ENCODE measurements around the gene GRPR.
"Not testable (repeated sequence)": the region's sequence is repeated elsewhere in the genome, so short reads cannot be mapped to it uniquely, and the experiment has no call there.

The GRPR gene

DNA sequence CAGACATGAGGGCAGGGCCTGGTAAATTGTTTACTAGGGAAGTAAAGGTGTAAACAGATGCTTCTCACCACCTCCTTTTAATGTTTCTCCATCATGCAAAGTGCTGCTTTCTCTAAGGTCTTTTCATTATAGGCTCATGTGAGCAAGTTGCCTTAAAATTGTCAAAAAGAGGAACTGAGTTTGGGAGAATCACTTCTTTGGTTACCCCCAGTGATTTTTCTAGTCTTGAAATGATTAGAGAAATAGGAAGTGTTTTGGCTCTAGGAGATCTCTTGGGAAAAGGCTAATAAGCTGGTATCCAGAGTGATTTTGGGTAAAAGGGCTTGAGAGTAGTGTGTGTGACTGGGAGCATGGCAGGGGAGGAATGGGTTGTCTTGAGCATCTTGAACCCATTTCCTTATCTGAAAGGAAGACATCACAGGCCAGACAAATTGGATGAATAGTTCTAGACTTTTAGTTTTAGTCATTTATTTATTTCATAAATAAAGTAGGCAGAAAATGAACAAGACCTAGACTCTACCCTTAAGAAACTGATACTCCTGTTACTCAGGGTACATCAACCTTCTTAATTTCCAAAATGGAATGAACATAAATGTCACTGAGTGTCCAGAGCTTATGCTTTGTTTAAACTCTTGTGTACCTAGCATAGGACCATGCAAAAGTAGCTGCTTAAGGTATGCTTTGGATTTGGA is 14.2 kb downstream of the GRPR start:
- DNase-seq (ENCODE audit: low read depth in 2 of 2): no peak

DNA sequence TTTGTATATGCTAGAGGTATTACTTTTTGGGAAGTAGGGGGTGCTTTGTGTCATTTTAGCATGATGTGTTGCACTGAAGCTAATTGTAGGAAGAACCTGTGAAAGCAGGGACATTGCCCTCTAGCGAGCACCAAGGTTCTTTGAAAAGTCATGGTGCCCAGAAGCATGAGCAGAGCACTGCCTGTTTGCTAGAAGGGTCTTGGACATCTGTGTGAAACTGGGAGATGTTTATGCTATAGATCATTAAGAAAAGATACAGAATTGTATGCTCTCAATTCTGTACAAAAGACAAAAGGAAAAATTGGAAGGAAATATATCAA is 14.7 kb downstream of the GRPR start:
- DNase-seq (ENCODE audit: low read depth in 2 of 2): no peak

DNA sequence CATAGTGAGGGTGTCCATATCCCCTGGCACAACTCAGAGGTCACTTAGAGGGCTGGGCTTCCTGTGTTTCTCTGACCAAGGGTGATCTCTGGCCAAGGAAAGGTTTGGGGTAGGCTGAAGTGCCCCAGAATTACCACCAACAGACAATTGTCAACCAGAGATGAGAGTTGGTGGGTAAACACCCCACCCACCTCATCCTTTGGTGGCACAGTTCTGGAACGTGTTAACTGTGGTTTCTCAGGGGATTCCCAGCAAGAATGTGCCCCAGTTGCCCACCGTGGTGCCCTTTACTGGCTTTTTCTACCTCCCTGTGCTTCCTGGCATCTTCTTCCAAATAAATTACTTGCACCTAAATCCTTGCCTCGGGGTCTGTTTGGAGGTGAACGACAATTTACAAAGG is 17.1 kb downstream of the GRPR start:
- DNase-seq (ENCODE audit: low read depth in 2 of 2): no peak

DNA sequence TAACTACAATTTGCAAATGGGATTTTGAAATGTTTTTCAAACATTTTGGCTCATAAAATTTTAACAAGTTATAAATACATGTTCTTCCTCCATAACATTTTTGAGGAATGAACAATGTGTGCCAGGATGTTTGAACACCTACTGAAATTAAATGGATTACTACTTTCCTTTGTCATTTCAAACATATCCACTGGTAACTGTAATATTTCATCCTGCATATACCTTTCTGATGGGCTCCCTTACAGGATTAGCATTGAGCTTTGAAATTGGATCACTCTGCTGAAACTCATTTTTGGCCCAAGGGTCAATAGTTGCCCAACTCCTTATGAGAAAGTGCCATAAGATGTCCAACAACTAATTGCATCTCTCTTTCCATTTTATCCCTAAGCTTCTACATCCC is 17.6 kb downstream of the GRPR start:
- DNase-seq (ENCODE audit: low read depth in 2 of 2): no peak

DNA sequence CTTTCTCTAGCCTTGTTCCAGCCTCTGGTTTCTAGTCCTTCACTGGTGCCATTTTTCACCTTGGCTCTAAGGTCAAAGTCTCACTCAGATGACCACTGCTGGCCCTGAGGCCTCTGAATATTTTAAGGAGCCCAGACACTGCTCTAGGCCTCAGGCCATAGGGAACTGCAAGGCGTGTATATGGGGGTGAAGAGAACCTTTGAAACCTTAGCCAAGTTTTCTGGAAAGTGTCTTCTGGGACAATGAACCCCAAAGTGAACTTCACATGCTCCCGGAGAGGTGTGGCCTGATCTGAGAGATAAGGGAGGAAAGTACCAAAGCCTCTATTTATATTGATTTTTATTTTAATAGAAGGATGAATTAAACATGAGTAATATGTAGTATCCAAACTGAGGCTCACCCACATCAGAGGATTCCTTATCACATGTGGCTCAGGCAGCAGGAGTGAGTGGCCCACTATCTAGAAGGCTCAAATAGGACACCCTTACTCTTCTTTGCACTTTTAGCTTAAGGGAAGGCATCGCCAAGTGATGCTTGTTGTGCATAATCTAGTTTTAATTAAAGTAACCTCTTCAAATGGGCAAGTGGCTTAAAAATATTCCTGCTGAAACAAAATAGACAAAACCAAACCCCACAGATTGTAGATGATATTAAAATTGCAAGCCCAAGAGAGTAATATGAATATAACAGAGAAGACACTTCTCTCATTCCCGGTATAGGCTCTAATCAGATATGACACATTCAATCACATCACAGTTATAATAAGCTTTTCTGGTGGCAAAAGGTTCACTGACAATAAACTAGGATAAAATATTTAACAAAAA is 18.3 kb downstream of the GRPR start:
- no peak for DNase-seq (ENCODE audit: low read depth in 2 of 2)

DNA sequence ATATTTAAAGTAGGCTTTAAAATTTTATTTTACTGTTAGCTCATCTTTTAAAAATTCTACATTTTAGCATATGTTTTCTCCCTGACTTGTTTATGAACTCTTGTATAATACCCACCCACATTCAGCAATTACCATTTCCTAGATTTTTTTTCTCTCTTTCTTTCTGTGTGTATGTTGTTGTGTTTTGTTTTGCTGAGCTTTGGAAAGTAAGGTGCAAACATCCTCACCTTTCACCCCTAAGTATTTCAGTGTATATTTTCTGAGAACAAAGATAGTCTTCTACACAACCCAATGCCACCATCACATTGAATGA is 18.8 kb downstream of the GRPR start:
- DNase-seq (ENCODE audit: low read depth in 2 of 2): no peak

DNA sequence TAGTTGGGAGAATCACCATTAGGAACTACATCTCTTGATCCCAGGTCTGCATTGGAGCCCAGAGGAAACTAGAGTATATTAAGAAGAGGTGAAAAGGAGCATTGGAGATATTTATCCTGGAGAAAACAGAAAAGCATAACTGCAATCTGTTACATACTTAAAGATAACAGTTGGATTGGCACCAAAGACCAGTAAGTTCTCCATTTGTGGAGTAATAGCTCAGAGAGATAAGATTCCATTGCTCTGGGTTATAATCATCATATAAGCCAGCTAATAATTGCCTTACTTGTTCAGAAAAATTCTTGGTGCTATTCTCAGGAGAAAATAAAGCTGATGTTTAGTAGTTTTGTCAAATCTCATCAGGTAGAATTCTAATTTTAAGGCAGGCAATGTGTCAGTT is 20.6 kb downstream of the GRPR start:
- DNase-seq (ENCODE audit: low read depth in 2 of 2): no peak

DNA sequence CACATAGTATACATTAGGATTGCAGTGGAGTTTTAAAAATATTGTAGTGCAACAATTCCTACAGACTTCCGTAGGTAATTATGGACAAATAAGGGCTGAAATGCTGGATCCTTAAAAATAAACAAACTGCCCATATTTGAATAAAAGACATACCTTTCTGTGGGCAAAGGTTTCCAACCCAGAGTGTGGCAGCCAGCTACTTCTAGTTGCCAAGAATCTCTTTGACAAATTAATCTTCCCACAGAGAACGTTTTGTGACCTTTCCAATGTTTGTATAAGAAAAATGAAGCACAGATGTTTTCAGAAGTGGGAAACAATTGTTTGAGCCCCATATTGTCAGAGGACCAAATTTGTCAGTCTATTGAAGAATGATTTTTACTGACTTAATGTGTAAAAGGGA is 21.1 kb downstream of the GRPR start:
- DNase-seq (ENCODE audit: low read depth in 2 of 2): no peak

DNA sequence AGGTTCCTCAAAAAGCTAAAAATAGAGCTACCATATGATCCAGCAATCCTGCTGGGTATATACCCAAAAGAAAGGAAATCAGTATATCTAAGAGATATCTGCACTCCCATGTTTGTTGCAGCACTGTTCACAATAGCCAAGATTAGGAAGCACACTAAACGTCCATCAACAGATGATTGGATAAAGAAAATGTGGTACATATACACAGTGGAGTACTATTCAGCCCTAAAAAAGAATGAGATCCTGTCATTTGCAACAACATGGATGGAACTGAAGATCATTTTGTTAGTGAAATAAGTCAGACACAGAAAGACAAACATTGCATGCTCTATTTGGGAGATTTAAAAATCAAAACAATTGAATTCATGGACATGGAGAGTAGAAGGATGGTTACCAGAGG is 21.7 kb downstream of the GRPR start:
- DNase-seq (ENCODE audit: low read depth in 2 of 2): not testable (repeated sequence)

DNA sequence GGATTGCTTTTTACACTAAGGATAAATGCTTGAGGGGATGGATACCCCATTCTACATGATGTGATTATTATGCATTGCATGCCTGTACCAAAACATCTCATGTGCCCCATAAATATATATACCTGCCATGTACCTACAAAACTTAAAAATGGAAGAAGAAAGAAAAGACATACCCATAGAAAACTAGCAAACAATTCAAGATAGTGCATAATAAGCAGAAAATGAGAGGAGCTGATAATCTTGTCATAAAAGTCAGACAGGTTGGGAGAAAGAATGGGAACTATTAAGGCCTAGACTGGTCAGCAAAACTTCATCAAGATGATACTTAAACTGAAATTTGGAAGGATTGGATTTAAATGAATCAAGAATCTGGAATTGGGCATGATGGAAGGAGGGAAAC is 22.3 kb downstream of the GRPR start:
- no peak for DNase-seq (ENCODE audit: low read depth in 2 of 2)

DNA sequence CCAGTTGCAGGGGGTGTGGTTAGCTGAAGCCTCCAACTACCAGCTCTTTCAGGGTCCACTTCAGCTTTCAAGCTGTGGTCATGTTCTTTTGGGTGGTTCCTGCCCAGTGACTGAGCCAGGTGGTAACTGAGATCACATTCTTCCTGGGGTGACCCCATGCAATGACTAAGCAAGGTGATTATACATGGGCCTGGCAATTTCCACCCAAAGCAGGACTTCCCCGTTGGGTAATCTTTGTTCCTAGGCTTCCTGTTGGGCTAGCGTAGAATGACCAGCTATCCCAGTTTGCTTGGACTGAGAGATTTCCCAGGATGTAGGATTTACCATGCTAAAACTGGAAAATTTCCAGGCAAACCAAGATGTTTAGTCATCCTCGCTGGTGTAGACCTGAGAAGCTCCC is 25.5 kb downstream of the GRPR start:
- no peak for DNase-seq (ENCODE audit: low read depth in 2 of 2)

DNA sequence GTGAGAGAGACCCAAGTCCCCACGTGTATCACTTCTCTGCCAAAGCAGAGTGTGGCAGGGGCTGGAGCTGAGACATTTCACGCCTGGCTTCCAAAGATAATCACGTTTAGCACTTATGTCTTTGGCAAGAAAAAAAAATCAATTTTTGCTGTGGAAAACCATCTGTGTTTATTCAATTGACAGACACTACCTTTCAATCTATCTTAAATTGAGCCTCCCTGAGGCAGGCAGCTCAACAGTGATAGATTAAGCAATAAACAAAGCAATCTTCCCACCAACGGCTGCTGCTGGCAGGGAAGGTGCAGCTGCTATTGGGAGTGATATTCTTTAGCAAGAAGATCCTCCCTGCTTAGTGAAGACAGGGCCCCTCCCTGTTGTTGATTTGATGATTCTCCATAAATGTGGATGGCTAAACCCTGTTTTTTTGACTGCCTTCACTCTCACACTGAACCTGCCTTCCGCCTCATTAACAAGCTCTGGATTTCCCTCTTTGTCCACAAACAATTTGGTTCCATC is 32.3 kb downstream of the GRPR start:
- DNase-seq (ENCODE audit: low read depth in 2 of 2): no peak

DNA sequence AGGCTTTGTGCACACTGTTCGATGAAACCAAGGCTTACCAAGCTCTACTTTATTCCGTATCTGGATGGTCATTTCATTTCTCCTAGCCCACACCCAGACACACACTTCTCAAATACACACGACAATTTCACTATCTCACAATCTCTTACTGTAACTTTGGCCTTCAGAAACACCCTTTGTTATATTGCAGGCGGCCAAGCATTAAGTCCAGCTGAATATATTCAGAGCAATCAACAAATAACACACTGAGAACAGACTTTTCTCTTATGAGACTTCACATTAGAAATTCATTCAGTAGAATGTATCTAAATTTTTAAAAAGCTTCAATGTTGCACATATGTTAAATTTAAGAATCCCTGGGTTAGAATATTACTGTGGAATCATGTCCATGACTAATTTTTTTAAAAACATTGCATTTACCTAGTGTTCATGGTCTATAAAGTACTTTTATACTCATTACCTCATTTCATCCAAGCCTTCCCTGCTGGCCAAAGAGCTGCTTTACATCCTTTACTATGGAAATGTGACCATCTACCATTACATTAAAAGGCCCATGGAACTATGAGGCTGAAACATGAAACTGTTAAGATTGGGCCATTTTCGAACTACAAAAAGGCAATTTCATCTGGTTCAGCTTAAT is 33.4 kb downstream of the GRPR start:
- no peak for DNase-seq (ENCODE audit: low read depth in 2 of 2)

DNA sequence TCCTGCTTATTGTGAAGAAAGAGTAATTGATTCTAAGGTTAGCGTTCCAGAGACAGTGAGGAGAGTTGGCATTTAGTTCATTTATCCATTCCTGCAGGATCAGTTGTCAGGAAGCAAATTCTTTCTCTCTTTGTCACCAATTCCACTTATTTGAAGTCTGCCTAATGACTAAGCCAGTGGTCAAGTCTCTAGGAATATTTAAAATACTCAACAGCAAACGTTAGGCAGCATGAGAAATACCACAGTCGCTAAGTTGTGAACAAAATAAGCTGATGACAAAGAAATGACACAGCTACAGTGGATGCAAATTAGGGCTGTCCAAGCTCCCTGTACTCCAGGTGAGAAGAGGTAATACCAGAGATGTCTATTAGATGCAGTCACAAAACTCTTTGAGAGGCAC is 37.4 kb downstream of the GRPR start:
- DNase-seq (ENCODE audit: low read depth in 2 of 2): no peak

DNA sequence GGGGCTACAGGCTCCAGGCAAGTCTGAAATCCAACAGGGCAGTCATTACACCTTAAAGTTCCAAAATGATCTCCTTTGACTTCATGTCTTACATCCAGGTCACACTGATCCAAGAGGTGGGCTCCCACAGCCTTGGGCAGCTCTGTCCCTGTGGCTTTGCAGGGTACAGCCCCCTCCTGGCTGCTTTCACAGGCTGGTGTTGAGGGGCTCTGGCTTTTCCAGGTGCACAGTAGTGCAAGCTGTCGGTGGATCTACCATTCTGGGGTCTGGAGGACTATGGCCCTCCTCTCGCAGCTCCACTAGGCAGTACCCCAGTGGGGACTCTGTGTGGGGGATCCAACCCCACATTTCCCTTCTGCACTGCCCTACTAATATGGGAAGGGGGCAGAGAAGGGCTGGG is 37.8 kb downstream of the GRPR start:
- not testable (repeated sequence) for DNase-seq (ENCODE audit: low read depth in 2 of 2)

DNA sequence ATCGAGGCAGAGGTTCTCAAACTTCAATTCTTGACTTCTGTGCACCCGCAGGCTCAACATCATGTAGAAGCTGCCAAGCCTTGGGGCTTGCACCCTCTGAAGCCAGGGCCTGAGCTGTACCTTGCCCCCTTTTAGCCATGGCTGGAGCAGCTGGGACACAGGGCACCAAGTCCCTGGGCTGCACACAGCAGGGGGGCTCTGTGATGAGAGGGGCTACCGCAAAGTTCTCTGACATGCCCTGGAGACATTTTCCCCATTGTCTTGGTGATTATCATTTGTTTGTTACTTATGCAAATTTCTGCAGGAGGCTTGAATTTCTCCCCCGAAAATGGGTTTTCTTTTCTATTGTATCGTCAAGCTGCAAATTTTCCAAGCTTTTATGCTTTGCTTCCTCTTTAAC is 39.0 kb downstream of the GRPR start:
- DNase-seq (ENCODE audit: low read depth in 2 of 2): no peak

DNA sequence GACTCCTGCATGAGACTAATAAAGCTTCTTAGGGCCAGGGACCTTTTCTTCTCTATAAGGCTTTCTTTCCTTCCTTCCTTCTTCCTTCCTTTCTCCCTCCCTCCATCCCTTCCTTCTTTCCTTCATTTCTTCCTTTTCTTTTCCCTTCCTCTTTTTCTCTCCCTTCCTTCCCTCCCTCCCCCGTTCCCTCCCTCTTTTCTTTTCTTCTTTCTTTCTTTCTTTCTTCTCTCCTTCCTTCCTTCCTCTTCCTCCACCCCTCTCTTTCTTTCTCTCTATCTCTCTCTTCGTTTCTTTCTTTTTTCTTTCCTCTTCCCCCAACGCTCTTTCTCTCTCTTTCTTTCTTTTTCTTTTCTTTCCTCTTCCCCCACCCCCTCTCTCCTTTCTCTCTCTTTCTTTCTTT is 41.4 kb downstream of the GRPR start:
- DNase-seq (ENCODE audit: low read depth in 2 of 2): no peak

DNA sequence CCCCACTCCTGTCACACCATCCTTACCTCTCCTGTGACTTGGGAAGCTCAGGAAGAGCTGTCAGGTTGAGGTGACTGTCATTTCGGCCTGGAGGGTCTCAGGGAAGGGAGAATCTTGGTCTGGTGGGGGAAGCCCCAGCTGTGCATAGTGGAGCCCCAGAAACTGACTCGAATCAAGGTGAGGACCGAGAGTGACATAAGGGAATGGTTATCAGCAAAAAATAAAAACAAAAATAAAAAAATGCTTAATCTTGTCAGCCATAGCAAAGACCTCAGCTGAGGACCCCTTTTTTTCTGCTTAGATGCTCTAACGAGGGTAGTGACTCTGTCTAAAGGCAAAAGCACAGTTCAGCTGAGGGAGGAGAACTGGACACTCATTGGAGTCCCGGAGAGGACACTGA is 43.8 kb downstream of the GRPR start, which contains the start of gene MAGEB17:
MAGEB17 (plus strand) TSS at position 301 of the 400 bp plus-strand sequence. CDS start 2,902 bp downstream, outside the sequence.
- no peak for DNase-seq (ENCODE audit: low read depth in 2 of 2)

DNA sequence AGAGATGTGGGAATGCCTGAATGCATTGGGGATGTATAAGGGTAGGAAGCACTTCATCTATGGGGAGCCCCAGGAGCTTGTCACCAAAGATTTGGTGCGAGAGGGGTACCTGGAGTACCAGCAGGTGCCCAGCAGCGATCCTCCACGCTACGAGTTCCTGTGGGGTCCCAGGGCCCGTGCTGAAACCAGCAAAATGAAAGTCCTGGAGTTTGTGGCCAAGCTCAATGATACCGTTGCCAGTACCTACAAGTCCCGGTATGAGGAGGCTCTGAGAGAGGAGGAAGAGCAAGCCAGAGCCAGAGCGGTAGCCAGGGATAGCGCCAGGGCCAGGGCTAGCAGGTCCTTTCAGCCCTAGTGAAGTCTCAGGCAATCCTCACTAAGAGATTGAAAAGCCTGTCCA is 47.7 kb downstream of the GRPR start:
- no peak for DNase-seq (ENCODE audit: low read depth in 2 of 2)

DNA sequence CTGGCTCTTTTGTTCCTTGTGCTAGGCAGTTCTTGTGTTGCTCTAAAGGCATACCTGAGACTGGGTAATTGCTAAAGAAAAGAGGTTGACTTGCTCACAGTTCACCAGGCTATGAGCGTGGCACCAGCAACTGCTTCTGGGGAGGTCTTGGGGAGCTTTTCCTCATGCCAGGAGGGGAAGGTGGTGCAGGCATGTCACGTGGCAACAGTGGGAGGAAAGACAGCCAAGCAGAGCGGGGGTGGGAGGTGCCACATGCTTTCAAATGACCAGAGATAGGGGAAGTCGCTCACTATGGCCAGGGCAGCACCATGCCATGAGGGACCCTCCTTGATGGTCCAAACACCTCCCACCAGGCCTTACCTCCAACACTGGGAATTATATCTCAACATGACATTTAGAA is 48.6 kb downstream of the GRPR start:
- no peak for DNase-seq (ENCODE audit: low read depth in 2 of 2)

DNA sequence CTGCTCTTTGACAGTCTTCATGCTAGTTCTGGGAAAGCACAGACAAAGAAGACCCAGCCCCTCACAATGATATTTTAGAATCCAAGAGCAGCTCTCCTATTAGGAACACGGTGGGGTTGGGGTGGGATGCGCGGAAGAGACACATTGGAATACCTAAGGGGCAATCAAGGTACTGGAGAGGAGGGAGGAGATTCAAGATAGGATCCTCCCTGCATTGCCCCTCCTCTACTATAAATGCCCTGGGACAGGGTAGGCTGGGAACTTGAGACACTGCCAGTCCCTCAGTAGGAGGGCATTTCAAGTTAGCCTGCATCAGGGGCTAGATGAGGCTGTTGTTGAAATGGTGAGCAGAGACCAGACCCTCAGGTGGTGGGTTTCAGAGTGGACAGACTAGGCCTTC is 49.0 kb downstream of the GRPR start:
- DNase-seq (ENCODE audit: low read depth in 2 of 2): no peak

DNA sequence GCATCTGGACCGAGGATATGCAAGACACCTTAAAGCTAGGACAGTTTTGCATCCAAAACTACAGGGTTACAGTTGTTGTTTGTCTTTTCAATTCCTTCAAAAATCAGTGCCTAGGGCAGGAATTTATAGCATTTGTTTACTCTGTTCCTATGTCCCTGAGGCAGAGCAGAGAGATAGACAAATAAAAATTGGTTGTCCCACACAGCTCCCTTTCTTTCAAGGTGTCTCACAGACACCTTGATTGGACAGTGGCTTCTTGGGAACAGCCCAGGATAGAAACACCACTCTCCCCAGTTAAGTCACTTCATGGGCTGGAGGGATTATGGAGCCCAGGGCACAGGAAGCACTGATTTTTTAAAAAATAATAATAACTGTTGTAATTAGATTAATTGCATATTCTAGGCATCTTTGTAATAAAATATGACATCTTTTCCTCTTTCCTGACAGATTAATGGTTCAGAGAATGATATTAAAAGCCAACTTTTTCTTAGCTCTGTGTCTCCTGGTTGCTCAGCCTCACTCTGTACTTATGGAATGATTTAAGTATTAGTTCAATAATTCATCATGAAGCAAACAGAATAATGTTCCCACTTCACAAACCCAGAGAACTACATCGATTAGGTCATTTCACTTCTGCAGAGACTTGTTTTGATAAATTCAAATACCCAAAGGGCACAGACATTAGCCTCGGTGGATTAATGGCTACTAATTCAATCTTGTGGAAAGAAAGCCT is 52.1 kb downstream of the GRPR start:
- no peak for DNase-seq (ENCODE audit: low read depth in 2 of 2)
